Lung microvascular endothelial cell (primary cell): Measurements from ENCODE around the gene ZDHHC14. TPM values are rescaled to one million over a fixed set of nuclear protein-coding genes. Genes with fewer than 3 reads are reported as not detected.

Source experiments
- DNase-seq, 2 donors: peaks; one replicate each; pipeline versions ENCODE4 v3.0.0 to v3.0.0-alpha.2; 2010; ENCODE audit warnings: low read depth in 2 of 2
- total RNA-seq: library from RNA; depleted of rRNA; stranded (reverse); fragments of >200 nt; gene quantifications from 2 replicates; pipeline ENCODE4 v1.2.1, GENCODE V29; 2014

The ZDHHC14 gene
- total RNA-seq, 1 donor from 2014 or later = 56.0 TPM

DNA sequence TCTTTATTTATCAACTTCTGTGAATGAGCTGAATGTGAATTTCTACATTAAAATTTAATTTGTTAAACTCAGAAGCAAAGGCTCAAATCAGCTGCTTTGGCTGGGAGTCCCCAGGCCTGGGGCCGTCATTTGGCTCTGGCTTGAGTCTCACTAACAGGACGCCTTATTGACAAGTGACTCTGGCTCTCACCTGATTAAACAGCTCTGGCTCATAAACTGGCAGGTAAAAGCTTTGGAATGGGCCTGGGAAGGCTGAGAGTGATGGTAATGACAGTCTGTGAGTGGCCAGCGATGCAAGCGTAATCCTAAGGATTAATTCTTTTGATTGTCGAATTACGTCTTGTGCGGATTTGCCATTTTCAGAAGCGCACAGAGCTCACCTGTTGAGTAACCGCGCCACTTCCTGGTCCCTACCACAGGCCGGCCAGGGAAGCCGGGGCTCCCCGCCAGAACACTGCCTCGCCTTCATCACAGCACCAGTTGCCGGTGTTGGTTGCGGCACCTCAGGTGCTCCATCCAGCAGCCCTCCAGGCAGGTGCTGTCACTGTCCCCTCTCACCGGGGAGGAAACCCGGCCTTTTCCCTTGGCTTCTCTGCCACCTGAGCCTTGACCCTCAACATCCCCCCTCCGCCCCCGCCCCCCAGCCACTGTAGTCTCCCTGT lies 110.7 kb downstream of the ZDHHC14 start:
- DNase-seq = no peak

DNA sequence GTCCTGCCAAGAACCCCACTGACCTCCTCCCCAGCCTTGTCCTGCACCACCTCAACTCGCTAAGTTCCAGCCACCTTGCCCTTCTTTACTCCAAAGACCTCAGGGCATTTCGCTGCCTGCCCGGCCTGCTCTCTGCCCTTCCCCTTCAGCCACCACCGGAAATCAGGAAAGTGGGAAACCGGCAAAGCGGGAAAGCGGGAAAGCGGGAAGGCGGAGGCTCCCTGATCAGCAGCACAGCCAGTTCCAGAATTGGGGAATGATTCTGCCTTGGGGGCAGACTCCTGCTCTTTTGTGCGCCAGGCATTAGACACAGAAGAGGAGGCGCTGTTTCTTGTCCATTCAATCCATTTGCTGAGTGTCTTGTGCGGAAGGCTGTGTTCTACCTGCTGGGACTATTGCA lies 111.3 kb downstream of the ZDHHC14 start:
- no peak for DNase-seq

DNA sequence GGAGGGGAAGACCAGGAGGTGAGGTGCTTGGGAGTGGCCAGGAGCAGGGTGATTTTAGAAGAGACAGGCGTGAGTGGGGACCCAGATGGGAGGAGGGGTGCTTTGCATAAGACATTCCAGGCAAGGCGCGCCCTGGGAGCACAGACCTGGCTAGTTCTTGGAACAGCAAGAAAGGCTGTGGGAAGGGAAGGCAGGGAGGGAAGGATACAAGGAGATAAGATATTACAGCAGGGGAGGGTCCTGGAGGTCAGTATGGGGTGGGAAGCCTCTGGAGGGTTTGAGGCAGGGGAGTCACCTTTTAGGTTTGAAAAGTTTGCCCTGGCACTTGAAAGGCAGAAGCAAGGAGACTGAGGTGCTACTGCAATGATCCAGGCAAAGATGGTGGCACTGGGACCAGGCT lies 111.8 kb downstream of the ZDHHC14 start:
- no peak for DNase-seq

DNA sequence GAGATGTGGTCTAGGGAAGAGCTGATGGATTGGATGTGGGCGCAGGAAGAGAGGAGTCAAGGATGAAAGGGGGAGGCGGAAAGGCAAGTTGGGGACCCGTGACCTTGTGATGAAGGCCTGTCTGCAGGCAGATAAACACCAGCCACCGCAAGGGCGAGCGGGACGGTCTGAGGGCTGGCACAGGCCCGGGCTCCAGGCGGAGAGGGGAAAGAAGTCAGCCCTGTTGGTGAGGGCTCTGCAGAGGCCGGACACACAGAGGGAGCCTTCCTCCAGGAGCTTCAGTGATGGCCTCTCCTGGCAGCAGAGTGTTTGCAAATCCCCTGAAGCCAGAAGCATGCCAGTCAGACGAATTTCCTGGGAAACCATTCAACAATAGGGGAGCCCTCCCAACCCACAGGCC lies 112.2 kb downstream of the ZDHHC14 start:
- DNase-seq = no peak

DNA sequence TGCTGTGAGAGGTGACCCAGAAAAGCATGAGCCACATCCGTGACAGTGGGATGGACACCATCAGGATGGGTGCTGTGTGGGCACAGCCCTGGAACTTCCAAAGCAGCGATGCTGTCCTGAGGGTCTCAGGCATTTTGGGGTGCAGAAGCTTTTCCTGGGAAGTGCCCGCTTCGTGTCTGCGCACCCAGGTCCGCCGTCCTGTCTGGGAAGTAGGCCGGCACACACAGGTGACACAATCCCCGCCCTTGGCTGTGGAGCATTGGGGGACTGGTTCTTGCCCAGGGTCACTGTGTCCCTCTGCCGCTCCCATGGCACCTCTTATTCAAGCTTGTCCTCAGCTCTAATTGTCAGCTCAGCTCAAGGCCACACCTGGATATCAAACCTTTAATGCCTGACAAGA lies 112.6 kb downstream of the ZDHHC14 start:
- no peak for DNase-seq

DNA sequence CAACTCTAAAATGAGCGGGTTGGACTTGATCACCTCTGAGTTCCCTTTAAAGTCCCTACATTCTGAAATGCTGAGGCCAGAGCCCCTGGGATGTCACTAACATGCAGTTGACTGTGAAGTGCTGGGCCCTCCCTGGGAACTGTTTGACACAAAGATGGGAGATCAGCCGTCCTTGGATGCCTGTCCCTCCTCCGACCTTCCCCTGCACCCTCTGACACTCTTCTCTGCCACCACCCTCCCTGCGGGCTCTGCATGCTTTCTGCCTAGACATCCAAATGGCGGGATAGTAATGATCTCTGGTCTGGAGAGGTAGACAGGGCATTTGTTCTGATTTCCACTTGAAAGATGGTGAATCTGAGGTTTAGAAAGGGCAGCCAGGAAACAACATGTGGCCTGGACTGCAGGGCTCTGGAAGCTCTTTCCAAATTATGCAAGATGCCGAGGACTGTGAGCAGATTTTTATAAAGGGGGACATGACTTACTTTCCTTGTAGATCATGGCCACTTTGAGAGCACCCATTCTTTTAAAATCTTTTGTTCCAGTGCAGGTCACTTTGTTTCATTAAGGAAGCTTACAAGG lies 113.2 kb downstream of the ZDHHC14 start:
- peak in 1 of 2 donors; percentile 31 for DNase-seq

DNA sequence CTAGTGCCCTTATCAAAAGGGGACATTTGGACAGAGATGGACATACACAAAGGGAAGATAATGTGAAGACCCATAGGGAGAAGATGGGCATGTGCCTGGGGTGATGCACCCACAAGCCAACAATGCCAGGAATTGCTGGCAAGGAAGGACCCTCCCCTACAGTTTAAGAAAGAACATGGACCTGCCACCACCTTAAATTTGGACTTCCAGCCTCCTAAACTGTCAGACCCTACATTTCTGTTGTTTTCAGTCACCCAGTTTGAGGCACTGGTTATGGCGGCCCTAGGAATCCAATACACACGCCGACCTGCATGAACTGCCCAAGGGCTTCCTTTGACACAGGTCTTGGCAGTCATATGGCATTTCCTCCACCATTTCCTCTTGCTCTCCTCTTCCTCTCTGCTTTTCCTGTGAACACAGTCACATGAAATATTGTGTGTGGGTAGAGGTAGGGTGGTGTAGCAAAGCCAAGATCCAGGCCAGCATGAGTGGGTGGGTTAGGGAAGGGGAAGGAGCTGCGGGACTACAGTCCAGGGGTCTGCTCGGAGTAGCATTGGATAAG lies 115.6 kb downstream of the ZDHHC14 start:
- DNase-seq = peak in 1 of 2 donors; percentile 92

DNA sequence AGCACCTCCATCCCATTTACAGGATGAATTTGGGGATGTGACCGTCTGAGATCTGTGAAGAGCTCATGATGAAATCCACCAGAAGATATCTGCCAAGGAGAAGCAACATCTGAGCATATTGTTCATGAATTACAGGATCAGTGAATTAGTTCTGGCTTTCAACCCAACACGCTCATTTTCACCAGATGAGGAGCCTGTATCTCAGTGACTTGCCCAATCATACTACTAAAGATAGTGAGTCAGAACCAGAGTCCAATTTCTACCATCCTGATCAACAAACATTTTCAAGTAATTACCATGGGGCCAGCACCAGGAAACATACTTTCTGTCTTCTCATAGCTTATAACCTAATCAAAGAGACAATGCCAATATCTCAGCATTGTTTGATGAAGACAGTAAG lies 116.6 kb downstream of the ZDHHC14 start:
- DNase-seq = no peak

DNA sequence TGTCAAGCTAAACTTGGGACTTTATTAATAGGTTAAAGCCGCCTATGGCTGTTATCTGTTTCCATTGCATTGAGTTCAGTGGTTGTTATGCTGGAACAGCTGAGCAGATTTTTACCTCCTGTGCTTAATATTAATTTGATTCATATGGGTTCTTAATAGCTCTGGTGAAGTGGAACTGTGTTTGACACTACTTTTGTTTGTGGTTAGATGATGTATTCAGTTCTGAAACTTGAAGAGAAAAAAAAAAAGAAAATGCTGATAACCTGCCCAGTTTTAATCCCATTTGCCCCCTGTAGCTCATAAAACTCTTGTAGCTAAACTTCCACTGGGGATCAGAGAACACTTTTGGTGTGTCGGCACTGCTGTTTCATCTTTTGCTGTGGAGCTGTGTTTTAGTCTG lies 117.8 kb downstream of the ZDHHC14 start:
- DNase-seq = no peak

DNA sequence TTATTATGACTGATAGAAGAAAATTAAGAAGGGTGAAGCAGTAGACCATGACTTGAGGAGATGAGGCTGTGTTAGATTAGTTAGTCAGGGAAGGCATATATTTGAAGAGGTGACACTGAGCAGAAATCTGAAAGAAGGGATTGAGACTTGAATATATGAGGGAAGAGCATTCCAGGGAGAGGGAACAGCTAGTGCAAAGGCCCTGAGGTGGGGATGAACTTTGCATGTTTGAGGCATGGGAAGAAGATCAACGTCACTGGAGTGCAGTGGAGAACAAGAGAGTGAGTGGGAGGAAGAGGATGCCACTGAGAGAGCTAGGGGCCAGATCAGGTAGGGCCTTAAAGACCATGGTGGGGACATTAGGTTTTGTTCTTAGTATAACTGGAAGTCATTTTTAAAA lies 119.0 kb downstream of the ZDHHC14 start:
- no peak for DNase-seq

DNA sequence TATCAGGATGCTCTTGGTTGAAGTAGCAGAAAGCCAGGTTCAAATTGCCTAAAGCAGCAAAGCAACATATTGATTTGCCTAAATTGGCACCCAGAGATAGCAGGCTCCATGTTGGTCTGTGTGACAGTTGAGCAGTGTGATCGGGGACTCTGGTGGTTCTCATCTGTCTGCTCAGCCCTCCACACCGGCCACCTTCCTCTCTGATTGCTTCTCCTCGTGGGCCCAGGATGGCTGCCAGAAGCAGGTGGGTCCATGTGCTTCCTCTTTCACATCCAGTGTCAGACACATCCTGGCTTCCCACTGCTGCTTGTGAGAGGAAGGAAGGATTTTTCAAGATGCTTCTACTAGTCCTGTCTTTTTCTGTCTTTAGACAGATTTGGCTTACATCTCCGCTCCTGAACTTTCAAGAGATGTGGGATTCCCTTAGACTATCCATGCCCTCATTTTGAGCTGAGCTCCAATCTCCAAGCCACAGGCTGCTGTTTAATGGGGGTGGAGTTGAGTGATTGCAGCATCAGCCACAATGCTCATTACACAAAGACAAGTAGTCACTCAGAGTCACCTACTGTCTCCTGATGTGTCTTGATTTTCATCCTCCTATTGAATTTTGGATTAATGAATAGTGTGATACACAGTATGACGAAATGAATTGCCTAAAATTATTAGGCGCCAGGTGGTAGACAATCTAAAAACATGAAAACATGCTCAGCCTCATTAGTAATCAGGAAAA lies 122.2 kb downstream of the ZDHHC14 start:
- no peak for DNase-seq

DNA sequence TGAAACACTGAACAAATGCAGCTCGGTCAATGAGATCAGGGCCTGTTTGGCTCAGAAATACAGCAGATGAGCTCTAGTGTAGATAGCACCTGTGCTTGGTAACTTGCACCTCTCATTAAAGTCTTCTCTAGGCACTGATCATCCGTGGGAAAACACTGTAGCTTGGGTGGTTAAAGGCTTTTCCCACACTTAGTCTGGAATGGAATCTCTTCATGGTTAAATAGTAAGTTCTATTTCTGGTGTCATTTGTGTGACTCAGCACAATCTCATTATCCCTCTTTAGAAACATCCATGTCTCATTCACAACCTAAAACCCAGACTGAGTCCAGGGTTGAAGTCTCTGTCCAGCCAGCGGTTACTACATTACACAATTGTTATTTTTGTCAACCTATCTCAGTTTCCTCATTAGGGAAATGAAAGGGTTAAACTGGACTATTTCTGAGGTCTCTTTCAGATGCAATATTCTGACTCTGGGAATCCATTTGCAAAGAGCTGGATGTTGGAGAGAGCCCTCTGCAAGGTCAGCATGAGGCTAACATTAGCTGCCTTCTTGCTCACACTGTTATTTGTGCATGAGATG lies 125.0 kb downstream of the ZDHHC14 start:
- DNase-seq = no peak

DNA sequence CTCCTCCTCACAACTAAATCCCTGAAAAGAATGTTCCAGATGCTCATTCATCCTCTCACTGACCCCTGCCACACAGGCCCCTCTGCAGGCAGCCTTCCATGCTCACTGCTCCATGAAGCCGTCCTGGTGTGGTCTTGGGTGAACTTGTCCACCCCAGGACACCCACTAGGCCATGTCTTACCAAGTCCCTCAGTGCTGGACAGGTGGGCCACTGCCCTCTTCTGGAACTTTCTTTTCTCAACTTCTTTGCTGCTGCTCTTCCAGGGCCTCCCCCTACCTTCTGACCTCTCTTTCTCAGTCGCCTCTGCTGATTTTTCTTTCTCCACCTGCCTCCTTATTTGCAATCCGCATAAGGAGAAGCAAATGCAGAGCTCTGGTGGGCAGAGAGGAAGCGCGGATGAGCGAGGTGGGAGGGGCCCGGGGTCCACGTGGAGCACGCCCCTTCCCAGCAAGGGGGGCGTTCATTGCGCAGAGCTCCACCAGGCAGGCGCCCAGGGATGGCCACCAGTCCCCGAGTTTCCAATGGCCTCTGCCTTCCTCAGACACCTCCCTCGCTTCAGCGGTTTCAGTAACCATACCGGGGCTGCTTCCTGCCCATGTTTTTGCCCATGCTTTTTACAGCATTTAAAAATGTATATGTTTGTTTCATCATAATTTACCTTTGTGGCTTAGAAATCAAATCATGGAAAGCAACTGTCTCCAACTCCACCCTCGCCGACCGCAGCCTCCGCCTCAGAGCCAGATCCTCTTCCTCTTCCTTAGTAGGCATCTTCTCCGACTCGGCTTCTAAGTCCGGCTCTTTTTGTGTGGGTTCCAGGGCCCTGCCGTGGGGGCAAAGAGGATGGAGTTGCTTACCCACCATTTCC lies 129.6 kb downstream of the ZDHHC14 start:
- no peak for DNase-seq

DNA sequence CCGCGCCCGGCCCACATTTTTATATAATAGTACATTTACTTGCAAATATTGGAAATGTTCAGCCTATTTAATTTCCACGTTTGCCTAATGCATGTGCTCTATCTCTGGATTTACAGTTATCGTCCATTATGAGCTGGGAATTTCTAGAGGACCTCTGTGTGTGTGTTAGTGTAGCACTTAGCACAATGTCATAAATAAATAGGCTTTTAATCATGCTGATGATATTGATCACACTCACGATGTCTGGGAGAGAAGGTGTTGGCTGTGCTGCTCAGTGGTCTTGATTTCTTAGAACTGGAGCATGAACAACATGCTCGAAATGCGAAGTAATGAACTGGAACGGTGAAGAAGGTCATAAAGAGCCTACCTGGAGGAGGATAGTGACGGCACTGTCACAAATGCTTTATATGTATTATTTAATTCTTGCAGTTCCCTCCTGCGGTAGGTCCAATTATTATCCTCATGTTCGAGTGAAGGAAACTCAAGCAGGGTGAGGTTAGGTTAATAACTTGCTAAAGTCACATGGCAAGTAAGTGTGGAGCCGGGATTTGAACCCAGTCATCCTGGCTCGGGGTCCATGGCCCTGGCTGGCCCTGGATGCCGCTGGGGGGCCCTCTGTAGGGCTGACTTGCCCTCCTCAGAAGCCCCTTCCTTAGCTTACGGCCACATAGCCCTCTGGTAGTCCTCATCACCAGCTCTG lies 130.8 kb downstream of the ZDHHC14 start:
- DNase-seq = no peak

DNA sequence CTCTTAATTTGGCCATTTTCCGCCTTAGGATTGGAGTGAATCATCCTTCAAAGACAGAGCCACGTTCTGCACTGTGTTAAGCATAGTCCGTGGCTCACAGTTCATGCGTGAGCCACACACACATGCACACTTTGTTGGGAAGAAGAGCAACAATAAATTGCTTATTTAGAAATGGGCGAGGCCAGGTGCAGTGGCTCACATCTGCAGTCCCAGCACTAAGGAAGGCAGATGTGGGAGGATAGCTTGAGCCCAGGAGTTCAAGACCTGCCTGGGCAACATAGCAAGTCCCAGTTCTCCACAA lies 131.3 kb downstream of the ZDHHC14 start:
- DNase-seq = no peak

DNA sequence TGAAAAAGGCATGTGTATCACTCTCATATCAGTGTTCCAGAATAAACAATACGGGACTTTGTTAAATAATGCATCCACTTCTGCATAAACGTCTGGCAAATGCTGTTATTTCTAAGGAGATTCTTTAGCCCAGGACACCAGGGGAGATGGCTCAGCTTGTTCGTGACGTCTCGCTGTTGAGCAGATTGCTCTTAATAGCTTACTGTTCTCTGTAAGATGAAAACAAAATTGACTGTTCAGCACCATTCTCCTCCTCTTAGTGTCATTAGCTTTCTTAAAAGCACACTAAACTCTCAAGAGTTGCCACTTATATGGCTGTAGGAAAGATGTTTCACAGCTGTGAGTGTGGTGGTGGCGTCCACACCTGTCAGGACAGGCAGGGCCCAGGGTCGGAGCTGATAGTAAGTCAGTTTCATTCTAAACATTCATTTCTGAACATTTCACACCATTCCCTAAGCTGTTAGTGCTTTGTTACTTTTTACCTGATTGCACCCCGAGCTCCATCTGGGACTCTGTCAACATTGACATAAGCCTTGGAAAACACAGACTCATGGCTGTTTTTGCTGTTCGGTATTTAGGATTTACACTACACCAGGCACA lies 132.1 kb downstream of the ZDHHC14 start:
- DNase-seq = no peak

DNA sequence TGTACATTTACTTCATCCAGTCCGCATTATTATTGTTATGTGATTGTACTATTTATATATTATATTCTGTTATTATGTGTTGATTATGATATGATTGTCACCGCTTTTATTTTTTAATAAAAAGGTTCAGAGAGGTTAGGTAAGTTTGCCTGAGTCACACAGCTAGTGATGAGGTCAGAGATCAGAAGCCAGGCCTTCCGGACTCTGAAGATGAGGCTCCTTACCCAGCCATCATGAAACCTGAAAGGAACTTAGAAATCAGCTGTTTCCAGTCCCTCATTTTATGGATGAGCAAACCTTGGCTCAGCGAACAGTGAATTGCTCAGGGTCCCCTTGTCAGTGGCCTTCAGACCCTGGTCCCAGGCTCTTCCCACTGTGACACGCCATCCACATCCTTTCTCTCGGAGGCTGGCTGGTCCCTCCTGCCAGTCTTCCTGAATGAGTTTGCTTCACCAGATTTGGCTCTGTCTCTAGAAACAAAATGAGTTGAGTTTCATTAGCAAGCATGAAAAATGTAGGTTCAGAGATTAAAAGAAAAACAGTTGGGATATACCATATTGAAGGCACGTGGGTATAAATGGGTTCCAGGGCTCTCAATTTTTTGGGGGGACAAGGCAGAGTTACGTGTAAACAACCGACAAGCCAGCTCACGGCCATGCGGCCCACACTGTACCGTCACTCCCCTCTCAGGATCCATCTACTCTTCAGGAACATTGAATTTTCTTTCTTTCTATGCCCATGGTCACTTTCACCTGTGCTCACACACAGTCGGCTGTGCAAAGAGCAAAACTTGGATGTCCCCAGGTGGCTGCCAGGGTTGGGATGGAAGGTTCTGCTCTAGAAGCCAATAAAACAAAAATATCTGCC lies 132.9 kb downstream of the ZDHHC14 start:
- DNase-seq = peak; percentile 81 to 83

DNA sequence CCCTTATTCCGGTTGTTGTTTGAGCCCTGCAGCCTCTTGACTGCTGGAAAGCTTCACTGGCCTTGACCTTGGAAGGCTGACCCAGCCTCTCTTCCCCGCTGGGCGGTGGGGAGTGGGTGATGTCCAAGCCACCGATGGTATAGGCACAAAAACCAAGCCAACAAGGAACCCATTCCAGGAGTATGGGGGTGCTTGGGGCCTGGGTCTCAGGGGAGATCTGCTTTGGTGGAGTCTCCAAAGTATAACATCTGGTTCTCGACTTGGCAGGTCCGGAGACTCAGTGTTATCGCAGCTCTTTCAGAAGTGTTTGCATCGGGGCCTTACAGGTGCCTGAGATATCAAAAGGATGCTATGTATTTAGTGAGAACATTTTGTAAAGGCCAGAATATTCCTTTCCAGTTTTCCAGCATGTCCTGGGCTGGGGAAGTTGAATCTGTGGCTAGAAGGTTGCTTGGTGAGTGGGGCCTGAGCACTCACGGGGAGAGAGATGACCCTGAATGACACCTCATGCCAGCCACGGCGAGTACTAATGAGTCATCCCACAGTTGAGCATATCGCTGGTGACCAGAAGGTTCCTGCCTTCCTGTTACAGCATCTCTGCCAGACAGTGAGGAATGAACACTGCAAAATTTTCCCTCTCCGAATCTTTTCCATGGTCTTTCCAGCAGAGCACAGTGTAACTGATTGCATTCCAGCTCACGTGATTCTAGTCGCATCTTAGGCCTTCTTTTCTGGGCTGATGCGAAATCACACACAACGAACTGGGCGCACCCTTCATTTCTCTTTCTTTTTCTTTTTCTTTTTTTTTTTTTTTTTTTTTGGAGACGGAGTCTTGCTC lies 133.9 kb downstream of the ZDHHC14 start:
- peak; percentile 97 to 99 for DNase-seq
